Common myeloid progenitor, CD34-positive (primary cell): ENCODE data around the gene CD300H.

Experiments
- CTCF ChIA-PET: fragments of 350-600 bp; sonication (Branson Sonifier 250); formaldehyde crosslinking; loops from one replicate; lab custom pipeline; 2021; ENCODE audit warnings: antibody characterized with exemption; lab: Charles Lee
- POLR2A ChIA-PET: fragments of 350-600 bp; sonication (Branson Sonifier 250); formaldehyde crosslinking; loops from one replicate; lab custom pipeline; 2021; ENCODE audit warnings: antibody characterized with exemption; lab: Charles Lee
- DNase-seq, 3 donors: peaks; one replicate each; pipeline versions ENCODE4 v3.0.0 to v3.0.0-alpha.2; 2013
- H3K27ac ChIP-seq, 2 experiments: 1 replicate in 1 of 2; 2 replicates in 1 of 2; pipeline ENCODE4 v1.7.0; 2013; ENCODE audit warnings: inconsistent platforms in 2 of 2, low read length in 2 of 2, mild to moderate bottlenecking in 2 of 2, low read depth in 1 of 2, moderate library complexity in 1 of 2; ENCODE audit not compliant: severe bottlenecking in 2 of 2, insufficient read depth in 1 of 2, poor library complexity in 1 of 2
- H3K27me3 ChIP-seq, 5 experiments: replicated peaks in 2 of 5; 1 replicate in 3 of 5; 2 replicates in 2 of 5; pipeline versions ENCODE4 v1.6.1 to v1.7.0; 2013; ENCODE audit warnings: low read length in 4 of 5, mild to moderate bottlenecking in 2 of 5, moderate library complexity in 2 of 5, inconsistent platforms in 1 of 5; ENCODE audit not compliant: insufficient read depth in 5 of 5, control insufficient read depth in 4 of 5
- H3K36me3 ChIP-seq, 4 experiments: 1 replicate in 2 of 4; 2 replicates in 2 of 4; pipeline versions ENCODE4 v1.6.1 to v1.7.0; 2013; ENCODE audit warnings: low read length in 3 of 4, control low read depth in 1 of 4, mild to moderate bottlenecking in 1 of 4; ENCODE audit not compliant: control insufficient read depth in 4 of 4, insufficient read depth in 4 of 4
- H3K4me1 ChIP-seq, 4 experiments: 1 replicate in 3 of 4; 2 replicates in 1 of 4; pipeline versions ENCODE4 v1.6.1 to v1.7.1; 2013; ENCODE audit warnings: low read length in 3 of 4, mild to moderate bottlenecking in 3 of 4, control low read depth in 1 of 4, inconsistent platforms in 1 of 4, moderate library complexity in 1 of 4; ENCODE audit not compliant: control insufficient read depth in 4 of 4, insufficient read depth in 4 of 4; ENCODE audit errors: control extremely low read depth in 1 of 4
- H3K4me3 ChIP-seq, 7 experiments: 1 replicate in 4 of 7; 2 replicates in 3 of 7; pipeline versions ENCODE4 v1.5.1 to v1.7.0; 2013; ENCODE audit warnings: mild to moderate bottlenecking in 7 of 7, low read length in 6 of 7, moderate library complexity in 6 of 7, inconsistent platforms in 2 of 7, low read depth in 2 of 7, control low read depth in 1 of 7; ENCODE audit not compliant: insufficient read depth in 4 of 7, control insufficient read depth in 1 of 7; ENCODE audit errors: extremely low read depth in 1 of 7
- H3K9me3 ChIP-seq, 5 experiments: 1 replicate in 4 of 5; 2 replicates in 1 of 5; pipeline versions ENCODE4 v1.6.1 to v1.7.1; 2013; ENCODE audit warnings: low read length in 4 of 5, mild to moderate bottlenecking in 2 of 5, inconsistent platforms in 1 of 5, low read depth in 1 of 5, moderate library complexity in 1 of 5; ENCODE audit not compliant: control insufficient read depth in 4 of 5, insufficient read depth in 2 of 5; ENCODE audit errors: control extremely low read depth in 1 of 5
- WGBS: methylation state at CpG from one replicate; pipeline ENCODE4 v1.1.5; 2013; ENCODE audit not compliant: insufficient coverage; 5-methylcytosine and 5-hydroxymethylcytosine counted together

Gene CD300H

DNA sequence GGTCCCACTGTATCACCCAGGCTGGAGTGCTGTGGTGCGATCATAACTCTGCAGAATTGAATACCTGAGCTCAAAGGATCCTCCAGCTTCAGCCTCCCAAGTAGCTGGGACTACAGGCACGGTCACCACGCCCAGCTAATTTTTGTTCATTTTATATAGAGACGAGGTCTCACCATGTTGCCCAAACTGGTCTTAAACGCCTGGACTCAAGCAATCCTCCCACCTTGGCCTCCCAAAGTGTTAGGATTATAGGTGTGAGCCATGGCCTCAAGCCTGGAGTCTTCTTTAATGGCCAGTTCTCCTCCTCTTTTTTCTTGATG, 36.5 kb downstream of the CD300H start:
- H3K4me1 ChIP-seq: peaks cover 10 to 34% (median 23%) of the 10 kb centered on the region in 4 experiments
- H3K27ac ChIP-seq: no peak overlapping the region
- H3K9me3 ChIP-seq: peaks cover 0 to 3% (median 0%) of the 10 kb centered on the region in 5 experiments
- H3K4me3 ChIP-seq: no peak overlapping the region
- no peaks in the 10 kb centered on the region for H3K27me3 ChIP-seq
- 98% methylated on average over 5 of the region's 5 CpGs for WGBS
- CTCF ChIA-PET: interaction anchor here (0.5 to 1.9 kb wide), 7 partner anchors 10 to 245 kb away, joined by 3 to 13 read pairs (median 3); no protein-coding TSS in a partner anchor
- H3K36me3 ChIP-seq: no peaks in the 10 kb centered on the region
- DNase-seq: no peak
- POLR2A ChIA-PET: interaction anchor here (1.7 kb wide), 1 partner anchor 64 kb away, joined by 6 read pairs; the partner anchor contains the start of gene CD300A

DNA sequence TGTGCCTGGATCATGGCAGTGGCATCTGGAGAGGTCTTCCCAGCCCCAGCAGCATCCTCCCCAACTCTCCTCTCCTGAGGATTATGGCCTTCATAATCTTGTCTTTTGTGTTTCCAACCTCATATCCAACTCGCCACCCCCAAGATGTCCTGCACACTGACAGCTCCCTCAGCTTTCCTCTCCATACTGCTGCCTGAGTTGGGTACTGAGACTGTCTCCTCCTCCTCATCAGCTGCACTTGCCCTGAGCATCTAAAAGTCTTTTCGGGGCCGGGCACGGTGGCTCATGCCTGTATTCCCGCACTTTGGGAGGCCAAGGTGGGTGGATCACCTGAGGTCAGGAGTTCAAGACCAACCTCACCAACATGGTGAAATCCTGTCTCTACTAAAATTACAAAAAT, 38.1 kb downstream of the CD300H start:
- Histone ChIP-seq H3K9me3 (peaks cover 0 to under 1% (median 0%) of the 10 kb centered on the region in 5 experiments), H3K4me3 (no peak overlapping the region), H3K36me3 (no peaks in the 10 kb centered on the region), H3K27ac (no peak overlapping the region), H3K4me1 (peaks cover 10 to 37% (median 28%) of the 10 kb centered on the region in 4 experiments), H3K27me3 (no peaks in the 10 kb centered on the region)
- POLR2A ChIA-PET: no interaction called here
- no peak for DNase-seq
- 100% methylated on average over 3 of the region's 5 CpGs for WGBS
- CTCF ChIA-PET: interaction anchor here (1.6 to 2.1 kb wide), 3 partner anchors 8 to 72 kb away, joined by 5 to 13 read pairs (median 5); no protein-coding TSS in a partner anchor

DNA sequence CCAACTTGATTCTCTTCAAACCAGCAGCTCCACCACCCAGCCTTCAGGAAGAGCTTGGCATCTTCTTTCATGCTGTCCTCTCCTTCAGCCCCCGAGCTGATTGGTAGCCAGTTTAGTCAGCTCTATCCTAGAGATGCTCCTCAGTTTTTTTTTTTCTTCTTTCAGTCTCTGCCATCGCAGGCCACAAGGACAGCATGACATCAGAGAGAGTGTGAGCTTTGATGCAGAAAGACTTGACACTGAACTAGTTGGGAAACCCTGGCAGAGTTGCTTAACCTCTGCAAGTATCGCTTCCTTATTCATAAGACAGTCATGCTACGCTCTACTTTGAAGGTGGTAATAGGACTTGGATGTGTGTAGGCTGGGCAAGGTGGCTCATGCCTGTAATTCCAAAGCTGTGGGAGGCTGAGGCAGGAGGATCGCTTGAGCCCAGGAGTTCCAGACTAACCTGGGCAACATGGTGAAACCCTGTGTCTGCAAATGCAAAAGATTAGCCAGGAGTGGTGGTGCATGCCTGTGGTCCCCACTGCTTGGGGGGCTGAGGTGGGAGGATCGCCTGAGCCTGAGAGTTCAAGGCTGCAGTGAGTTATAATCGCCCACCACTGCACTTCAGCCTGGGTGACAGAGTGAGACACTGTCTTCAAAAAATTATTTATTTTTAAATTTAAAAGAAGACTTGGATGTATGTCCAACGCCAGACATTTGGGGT, 38.7 kb downstream of the CD300H start:
- H3K27me3 ChIP-seq: no peaks in the 10 kb centered on the region
- 100% methylated on average over 4 of the region's 8 CpGs for WGBS
- H3K9me3 ChIP-seq: peaks cover 0 to 3% (median 0%) of the 10 kb centered on the region in 5 experiments
- POLR2A ChIA-PET: no interaction called here
- peaks cover 10 to 37% (median 27%) of the 10 kb centered on the region in 4 experiments for H3K4me1 ChIP-seq
- DNase-seq: peak in 2 of 3 donors; percentile 59 to 61
- no peaks in the 10 kb centered on the region for H3K36me3 ChIP-seq
- CTCF ChIA-PET: interaction anchor here (0.7 to 2.1 kb wide), 3 partner anchors 15 to 71 kb away, joined by 3 to 5 read pairs (median 5); no protein-coding TSS in a partner anchor
- H3K4me3 ChIP-seq: no peak overlapping the region
- H3K27ac ChIP-seq: no peak overlapping the region

DNA sequence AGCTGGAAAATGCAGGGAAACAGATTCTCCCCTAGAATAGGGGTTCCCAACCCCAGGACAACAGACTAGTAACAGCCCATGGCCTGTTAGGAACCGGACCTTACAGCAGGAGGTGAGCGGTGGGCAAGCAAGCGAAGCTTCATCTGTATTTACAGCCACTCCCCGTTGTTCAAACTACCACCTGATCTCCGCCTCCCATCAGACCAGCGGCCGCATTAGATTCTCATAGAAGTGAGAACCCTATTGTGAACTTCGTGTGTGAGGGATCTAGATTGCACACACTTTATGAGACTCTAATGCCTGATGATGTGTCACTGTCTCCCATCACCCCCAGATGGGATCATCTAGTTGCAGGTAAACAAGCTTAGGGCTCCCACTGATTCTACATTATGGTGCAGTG, 39.6 kb downstream of the CD300H start:
- Histone ChIP-seq H3K27ac (no peak overlapping the region), H3K4me1 (peaks cover 7 to 30% (median 27%) of the 10 kb centered on the region in 4 experiments), H3K27me3 (no peaks in the 10 kb centered on the region), H3K36me3 (no peaks in the 10 kb centered on the region), H3K9me3 (peaks cover 0 to 10% (median 3%) of the 10 kb centered on the region in 5 experiments), H3K4me3 (no peak overlapping the region)
- ChIA-PET CTCF (interaction anchor here (0.7 to 2.1 kb wide), 2 partner anchors 14 to 31 kb away, joined by 3 to 5 read pairs; no protein-coding TSS in a partner anchor), POLR2A (no interaction called here)
- WGBS: 98% methylated on average over 8 of the region's 8 CpGs
- no peak for DNase-seq

DNA sequence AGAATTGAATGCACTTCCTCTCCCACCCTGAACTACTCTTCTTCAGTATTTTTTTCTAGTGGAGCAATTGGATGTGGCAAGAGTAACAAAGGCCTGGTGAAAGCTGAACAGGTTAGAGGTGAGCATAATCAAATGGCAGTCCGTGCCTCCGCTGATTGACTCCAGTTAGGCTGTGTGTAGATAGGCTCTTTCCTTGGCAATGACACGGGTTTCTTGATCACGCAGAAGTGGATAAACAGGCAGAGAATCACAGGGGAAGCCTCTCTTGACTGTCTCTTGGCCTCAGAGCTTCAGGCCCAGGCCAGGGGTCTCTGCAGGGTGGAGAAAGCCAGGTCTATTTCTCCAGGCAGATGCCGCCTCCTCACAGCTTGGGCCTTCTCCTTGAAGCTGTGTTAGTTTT, 40.2 kb downstream of the CD300H start:
- POLR2A ChIA-PET: no interaction called here

DNA sequence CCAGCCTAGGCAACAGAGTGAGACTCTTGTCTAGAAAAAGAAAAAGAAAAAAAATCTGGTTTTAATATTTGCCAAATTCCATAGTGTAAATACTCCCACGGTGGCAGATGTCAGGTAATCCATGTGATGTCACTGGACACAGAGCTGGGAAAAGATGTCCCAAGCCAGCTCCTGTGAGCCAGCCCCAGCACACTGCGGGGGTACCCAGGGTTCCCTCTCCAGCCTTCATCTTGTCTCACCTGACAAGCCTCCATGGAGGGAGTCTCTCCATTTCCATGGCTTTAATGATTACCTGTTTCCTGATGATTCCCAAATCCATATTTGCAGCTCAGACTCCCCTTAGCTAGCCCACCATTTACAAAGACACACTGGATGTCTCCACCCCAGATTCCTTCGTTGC, 40.6 kb downstream of the CD300H start:
- no peaks in the 10 kb centered on the region for H3K36me3 ChIP-seq
- CTCF ChIA-PET: interaction anchor here (1.0 to 2.5 kb wide), 6 partner anchors 16 to 164 kb away, joined by 3 to 14 read pairs (median 4); no protein-coding TSS in a partner anchor
- DNase-seq: no peak
- H3K9me3 ChIP-seq: peaks cover 0 to 13% (median 3%) of the 10 kb centered on the region in 5 experiments
- WGBS: 91% methylated on average over 1 of the region's 3 CpGs
- POLR2A ChIA-PET: no interaction called here
- no peak overlapping the region for H3K27ac ChIP-seq
- no peaks in the 10 kb centered on the region for H3K27me3 ChIP-seq
- no peak overlapping the region for H3K4me3 ChIP-seq
- peaks cover under 1 to 31% (median 26%) of the 10 kb centered on the region in 4 experiments for H3K4me1 ChIP-seq

More for the DNA sequence above, 40.2 kb downstream of the CD300H start:
- Histone ChIP-seq H3K4me3 (no peak overlapping the region), H3K27me3 (no peaks in the 10 kb centered on the region), H3K9me3 (peaks cover 0 to 13% (median 3%) of the 10 kb centered on the region in 5 experiments), H3K4me1 (peaks cover 3 to 31% (median 26%) of the 10 kb centered on the region in 4 experiments), H3K27ac (no peak overlapping the region), H3K36me3 (no peaks in the 10 kb centered on the region)
- CTCF ChIA-PET: interaction anchor here (1.0 to 2.5 kb wide), 5 partner anchors 16 to 164 kb away, joined by 3 to 14 read pairs (median 4); no protein-coding TSS in a partner anchor
- 93% methylated on average over 4 of the region's 5 CpGs for WGBS
- no peak for DNase-seq
